ENCODE results near the gene CTIF.

DNA sequence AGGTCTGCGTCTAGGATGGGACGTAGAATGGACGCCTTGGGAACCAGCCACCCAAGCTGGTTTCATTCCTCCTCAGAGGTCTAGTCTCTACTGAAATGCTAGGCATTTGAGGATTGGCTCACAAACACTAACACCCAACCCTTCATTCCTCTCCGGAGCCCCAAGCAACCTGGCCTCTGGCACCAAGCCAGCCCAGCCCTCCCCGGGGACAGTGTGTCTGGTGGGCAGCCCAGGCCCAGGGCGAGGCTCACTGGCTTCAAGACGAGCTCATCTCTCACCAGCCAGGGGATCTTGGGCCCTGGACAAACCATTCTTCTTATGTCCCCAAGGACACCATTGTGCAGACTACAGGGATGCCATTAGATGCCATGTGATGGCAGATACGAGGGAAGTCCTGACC, 182.5 kb downstream of the CTIF start:
- TF ChIP-seq TCF12 (IDR thresholded peaks at IDR 0.05), result no peak
- TF ChIP-seq RAD21 (IDR thresholded peaks at IDR 0.05; ENCODE audit: low read length), result no peak
- TF ChIP-seq, protein P1, sequence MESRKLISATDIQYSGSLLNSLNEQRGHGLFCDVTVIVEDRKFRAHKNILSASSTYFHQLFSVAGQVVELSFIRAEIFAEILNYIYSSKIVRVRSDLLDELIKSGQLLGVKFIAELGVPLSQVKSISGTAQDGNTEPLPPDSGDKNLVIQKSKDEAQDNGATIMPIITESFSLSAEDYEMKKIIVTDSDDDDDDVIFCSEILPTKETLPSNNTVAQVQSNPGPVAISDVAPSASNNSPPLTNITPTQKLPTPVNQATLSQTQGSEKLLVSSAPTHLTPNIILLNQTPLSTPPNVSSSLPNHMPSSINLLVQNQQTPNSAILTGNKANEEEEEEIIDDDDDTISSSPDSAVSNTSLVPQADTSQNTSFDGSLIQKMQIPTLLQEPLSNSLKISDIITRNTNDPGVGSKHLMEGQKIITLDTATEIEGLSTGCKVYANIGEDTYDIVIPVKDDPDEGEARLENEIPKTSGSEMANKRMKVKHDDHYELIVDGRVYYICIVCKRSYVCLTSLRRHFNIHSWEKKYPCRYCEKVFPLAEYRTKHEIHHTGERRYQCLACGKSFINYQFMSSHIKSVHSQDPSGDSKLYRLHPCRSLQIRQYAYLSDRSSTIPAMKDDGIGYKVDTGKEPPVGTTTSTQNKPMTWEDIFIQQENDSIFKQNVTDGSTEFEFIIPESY (IDR thresholded peaks at IDR 0.05; ENCODE audit: borderline replicate concordance, low read depth), result no peak
- TF ChIP-seq, protein P2, sequence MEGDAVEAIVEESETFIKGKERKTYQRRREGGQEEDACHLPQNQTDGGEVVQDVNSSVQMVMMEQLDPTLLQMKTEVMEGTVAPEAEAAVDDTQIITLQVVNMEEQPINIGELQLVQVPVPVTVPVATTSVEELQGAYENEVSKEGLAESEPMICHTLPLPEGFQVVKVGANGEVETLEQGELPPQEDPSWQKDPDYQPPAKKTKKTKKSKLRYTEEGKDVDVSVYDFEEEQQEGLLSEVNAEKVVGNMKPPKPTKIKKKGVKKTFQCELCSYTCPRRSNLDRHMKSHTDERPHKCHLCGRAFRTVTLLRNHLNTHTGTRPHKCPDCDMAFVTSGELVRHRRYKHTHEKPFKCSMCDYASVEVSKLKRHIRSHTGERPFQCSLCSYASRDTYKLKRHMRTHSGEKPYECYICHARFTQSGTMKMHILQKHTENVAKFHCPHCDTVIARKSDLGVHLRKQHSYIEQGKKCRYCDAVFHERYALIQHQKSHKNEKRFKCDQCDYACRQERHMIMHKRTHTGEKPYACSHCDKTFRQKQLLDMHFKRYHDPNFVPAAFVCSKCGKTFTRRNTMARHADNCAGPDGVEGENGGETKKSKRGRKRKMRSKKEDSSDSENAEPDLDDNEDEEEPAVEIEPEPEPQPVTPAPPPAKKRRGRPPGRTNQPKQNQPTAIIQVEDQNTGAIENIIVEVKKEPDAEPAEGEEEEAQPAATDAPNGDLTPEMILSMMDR (IDR thresholded peaks at IDR 0.05), result no peak
- no peak for TF ChIP-seq SMC3 (IDR thresholded peaks at IDR 0.05; ENCODE audit: low read depth, low read length)
- TF ChIP-seq, protein P3, sequence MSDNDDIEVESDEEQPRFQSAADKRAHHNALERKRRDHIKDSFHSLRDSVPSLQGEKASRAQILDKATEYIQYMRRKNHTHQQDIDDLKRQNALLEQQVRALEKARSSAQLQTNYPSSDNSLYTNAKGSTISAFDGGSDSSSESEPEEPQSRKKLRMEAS (IDR thresholded peaks at IDR 0.05; ENCODE audit: low read depth), result no peak
- no peak for TF ChIP-seq YY1 (IDR thresholded peaks at IDR 0.05; ENCODE audit: low read depth)
- TF ChIP-seq SIN3A (IDR thresholded peaks at IDR 0.05; ENCODE audit: borderline replicate concordance, low read depth, low read length), result no peak
- no peak for TF ChIP-seq EP300 (IDR thresholded peaks at IDR 0.05; ENCODE audit: borderline replicate concordance in 1 of 2, low read depth in 1 of 2, low read length in 1 of 2)

All from SK-N-SH (cell line).